WTC11 (cell line): Measurements from ENCODE around the gene ADAM22. TPM values are rescaled to one million over a fixed set of nuclear protein-coding genes. Genes with fewer than 3 reads are reported as not detected.

Source experiments
- ATAC-seq: fragments of 200-7000 bp; cut with Tn5 transposase; 2 replicates; pipeline ENCODE4 v1.10.0; 2021; ENCODE audit warnings: mild to moderate bottlenecking, moderate library complexity
- CTCF ChIA-PET: fragments of 300-600 bp; sonication (Branson Sonifier 250); formaldehyde crosslinking; loops from one replicate; lab custom pipeline; 2021; ENCODE audit warnings: antibody characterized with exemption; lab: Charles Lee
- POLR2A ChIA-PET: fragments of 350-600 bp; sonication (Branson Sonifier 250); formaldehyde crosslinking; loops from one replicate; lab custom pipeline; 2021; ENCODE audit warnings: antibody characterized with exemption; lab: Charles Lee
- DNase-seq: peaks from one replicate; pipeline ENCODE4 v3.0.0; 2021; ENCODE audit warnings: low spot score
- H3K27ac Mint-ChIP-seq: 2 replicates; pipeline ENCODE4 v1.8.0; 2021; ENCODE audit warnings: mixed read lengths
- H3K27me3 Mint-ChIP-seq: 2 replicates; pipeline ENCODE4 v1.8.0; 2021; ENCODE audit warnings: low read depth, mild to moderate bottlenecking, moderate library complexity, mixed read lengths
- H3K36me3 Mint-ChIP-seq: 2 replicates; pipeline ENCODE4 v1.8.0; 2021; ENCODE audit warnings: mixed read lengths
- H3K4me1 Mint-ChIP-seq: 2 replicates; pipeline ENCODE4 v1.8.0; 2022; ENCODE audit warnings: mixed read lengths
- H3K4me3 Mint-ChIP-seq: 2 replicates; pipeline ENCODE4 v1.8.0; 2021; ENCODE audit warnings: mild to moderate bottlenecking, moderate library complexity, mixed read lengths
- H3K9me3 Mint-ChIP-seq: 2 replicates; pipeline ENCODE4 v1.8.0; 2021; ENCODE audit warnings: mixed read lengths
- AFF4 ChIP-seq: sonication (generic); formaldehyde crosslinking; IDR thresholded peaks from 2 replicates; pipeline ENCODE4 v1.8.1; 2023; ENCODE audit warnings: mild to moderate bottlenecking, missing genetic modification reagents, borderline replicate concordance
- ATF6 ChIP-seq: sonication (generic); formaldehyde crosslinking; IDR thresholded peaks from 2 replicates; pipeline ENCODE4 v1.8.1; 2023; ENCODE audit warnings: mild to moderate bottlenecking, missing genetic modification reagents
- E2F4 ChIP-seq: sonication (generic); formaldehyde crosslinking; IDR thresholded peaks from 2 replicates; pipeline ENCODE4 v1.8.1; 2022; ENCODE audit warnings: low read depth, mild to moderate bottlenecking, moderate library complexity, missing genetic modification reagents, borderline replicate concordance
- ESRRA ChIP-seq: sonication (generic); formaldehyde crosslinking; IDR thresholded peaks from 2 replicates; pipeline ENCODE4 v1.8.1; 2022; ENCODE audit warnings: mild to moderate bottlenecking, missing genetic modification reagents, borderline replicate concordance
- ETV6 ChIP-seq: sonication (generic); formaldehyde crosslinking; IDR thresholded peaks from 2 replicates; pipeline ENCODE4 v1.8.1; 2022; ENCODE audit warnings: mild to moderate bottlenecking, missing genetic modification reagents
- JAZF1 ChIP-seq: fragments of 250-450 bp; sonication (Bioruptor Pico); IDR thresholded peaks from 2 replicates; pipeline ENCODE4 v1.9.0; 2021; ENCODE audit warnings: moderate library complexity, mild to moderate bottlenecking, inconsistent platforms
- MAX ChIP-seq: sonication (generic); formaldehyde crosslinking; IDR thresholded peaks from 2 replicates; pipeline ENCODE4 v1.8.0; 2022; ENCODE audit warnings: mild to moderate bottlenecking, missing genetic modification reagents
- NR1H2 ChIP-seq: sonication (generic); formaldehyde crosslinking; IDR thresholded peaks from 2 replicates; pipeline ENCODE4 v1.9.0; 2021; ENCODE audit warnings: mild to moderate bottlenecking, moderate library complexity, missing genetic modification reagents
- NR2C2 ChIP-seq: sonication (generic); formaldehyde crosslinking; IDR thresholded peaks from 2 replicates; pipeline ENCODE4 v1.8.0; 2022; ENCODE audit warnings: mild to moderate bottlenecking, missing genetic modification reagents
- STAT6 ChIP-seq: sonication (generic); formaldehyde crosslinking; conservative IDR thresholded peaks from 2 replicates; pipeline ENCODE4 v1.8.1; 2023; ENCODE audit warnings: mild to moderate bottlenecking, low read depth, missing genetic modification reagents, moderate library complexity
- TEAD1 ChIP-seq: sonication (generic); formaldehyde crosslinking; IDR thresholded peaks from 2 replicates; pipeline ENCODE4 v1.8.0; 2022; ENCODE audit warnings: mild to moderate bottlenecking, missing genetic modification reagents
- ZBTB43 ChIP-seq: sonication (generic); formaldehyde crosslinking; IDR thresholded peaks from 2 replicates; pipeline ENCODE4 v1.8.1; 2023; ENCODE audit warnings: mild to moderate bottlenecking, missing genetic modification reagents
- ZNF281 ChIP-seq: sonication (generic); formaldehyde crosslinking; IDR thresholded peaks from 2 replicates; pipeline ENCODE4 v1.8.0; 2023; ENCODE audit warnings: mild to moderate bottlenecking, missing genetic modification reagents
- ZNF512 ChIP-seq: sonication (generic); formaldehyde crosslinking; IDR thresholded peaks from 2 replicates; pipeline ENCODE4 v1.8.1; 2022; ENCODE audit warnings: missing genetic modification reagents, borderline replicate concordance
- total RNA-seq: library from RNA; stranded (reverse); gene quantifications from 3 replicates; pipeline ENCODE4 v1.2.3, GENCODE V29; 2021

The ADAM22 gene
- total RNA-seq, 1 experiment from 2014 or later: 12.4 TPM

- DNase-seq (no peak), ATAC-seq (no peak)
- Mint-ChIP-seq H3K4me1 (peaks cover 11% of the 10 kb centered on the region), H3K27me3 (no peaks in the 10 kb centered on the region), H3K4me3 (no peak overlapping the region), H3K36me3 (no peaks in the 10 kb centered on the region), H3K27ac (no peak overlapping the region), H3K9me3 (no peaks in the 10 kb centered on the region)
- ChIA-PET POLR2A (no interaction called here), CTCF (no interaction called here)
- TF ChIP-seq ATF6 (CRISPR knock-in tag) (no peak), JAZF1 (CRISPR knock-in tag) (no peak), ETV6 (CRISPR knock-in tag) (no peak), MAX (CRISPR knock-in tag) (no peak), ZNF512 (no peak), E2F4 (CRISPR knock-in tag) (no peak), STAT6 (CRISPR knock-in tag) (no peak), ZBTB43 (CRISPR knock-in tag) (no peak), TEAD1 (CRISPR knock-in tag) (no peak)
Measured at GRCh38 chr7:88018501-88018900, 84.5 kb downstream of the ADAM22 start.

- H3K9me3 Mint-ChIP-seq: peaks cover 13% of the 10 kb centered on the region
- no peaks in the 10 kb centered on the region for H3K27me3 Mint-ChIP-seq
- CTCF ChIA-PET: no interaction called here
- H3K4me1 Mint-ChIP-seq: peaks cover 11% of the 10 kb centered on the region
- no peak overlapping the region for H3K27ac Mint-ChIP-seq
- ATAC-seq (no peak), DNase-seq (no peak)
- POLR2A ChIA-PET: no interaction called here
- H3K4me3 Mint-ChIP-seq: no peak overlapping the region
- H3K36me3 Mint-ChIP-seq: peaks cover 10% of the 10 kb centered on the region; the same call in 1 of the 2 replicates
- TF ChIP-seq ZNF281 (CRISPR knock-in tag) (no peak), NR2C2 (CRISPR knock-in tag) (no peak), AFF4 (CRISPR knock-in tag) (no peak), ETV6 (CRISPR knock-in tag) (no peak), ESRRA (CRISPR knock-in tag) (no peak), NR1H2 (CRISPR knock-in tag) (no peak)
Measured at GRCh38 chr7:88020953-88021665, 87.1 kb downstream of the ADAM22 start.
